ENCODE results near the gene CREM. TPM values are rescaled to one million over a fixed set of nuclear protein-coding genes. Genes with fewer than 3 reads are reported as not detected.

The CREM gene
- total and polyA plus RNA-seq, 3 donors from 2014 or later = 156 to 405 (median 266) TPM

- Histone ChIP-seq H3K4me3 (no peak overlapping the region), H3K36me3 (ENCODE audit: low read depth, missing control alignments) (no peaks in the 10 kb centered on the region), H3K27ac (no peak overlapping the region), H3K9me3 (no peaks in the 10 kb centered on the region), H3K27me3 (no peaks in the 10 kb centered on the region), H3K4me1 (no peaks in the 10 kb centered on the region)
- intact Hi-C loops (cut with DNase I; ENCODE audit: low total_unique reads) = no loop called here
- 94 to 100% methylated on average over 2 of the region's 2 CpGs for WGBS, 2 donors
- TF ChIP-seq POLR2A (IDR thresholded peaks at IDR 0.05) = no peak
- TF ChIP-seq, protein P1, sequence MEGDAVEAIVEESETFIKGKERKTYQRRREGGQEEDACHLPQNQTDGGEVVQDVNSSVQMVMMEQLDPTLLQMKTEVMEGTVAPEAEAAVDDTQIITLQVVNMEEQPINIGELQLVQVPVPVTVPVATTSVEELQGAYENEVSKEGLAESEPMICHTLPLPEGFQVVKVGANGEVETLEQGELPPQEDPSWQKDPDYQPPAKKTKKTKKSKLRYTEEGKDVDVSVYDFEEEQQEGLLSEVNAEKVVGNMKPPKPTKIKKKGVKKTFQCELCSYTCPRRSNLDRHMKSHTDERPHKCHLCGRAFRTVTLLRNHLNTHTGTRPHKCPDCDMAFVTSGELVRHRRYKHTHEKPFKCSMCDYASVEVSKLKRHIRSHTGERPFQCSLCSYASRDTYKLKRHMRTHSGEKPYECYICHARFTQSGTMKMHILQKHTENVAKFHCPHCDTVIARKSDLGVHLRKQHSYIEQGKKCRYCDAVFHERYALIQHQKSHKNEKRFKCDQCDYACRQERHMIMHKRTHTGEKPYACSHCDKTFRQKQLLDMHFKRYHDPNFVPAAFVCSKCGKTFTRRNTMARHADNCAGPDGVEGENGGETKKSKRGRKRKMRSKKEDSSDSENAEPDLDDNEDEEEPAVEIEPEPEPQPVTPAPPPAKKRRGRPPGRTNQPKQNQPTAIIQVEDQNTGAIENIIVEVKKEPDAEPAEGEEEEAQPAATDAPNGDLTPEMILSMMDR (IDR thresholded peaks at IDR 0.05) = no peak
- DNase-seq = no peak
These were observed 35.3 kb downstream of the CREM start for GRCh38 chr10:35161906-35162305.

DNA sequence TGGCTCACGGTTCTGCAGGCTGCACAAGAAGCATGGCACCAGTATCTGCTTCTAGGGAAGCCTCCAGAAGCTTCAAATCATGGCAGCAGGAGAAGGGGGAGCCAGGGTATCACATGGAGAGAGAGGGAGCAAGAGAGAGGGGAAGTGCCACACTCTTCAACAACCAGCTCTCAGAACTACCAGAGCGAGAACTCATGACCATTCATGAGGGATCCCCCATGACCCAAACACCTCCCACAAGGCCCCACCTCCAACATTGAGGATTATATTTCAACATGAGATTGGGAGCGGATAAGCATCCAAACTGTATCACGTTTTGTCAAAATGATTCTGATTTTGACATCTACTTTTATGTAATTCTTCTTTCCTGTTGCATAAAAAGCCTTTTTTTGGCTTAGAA, 38.5 kb downstream of the CREM start:
- Histone ChIP-seq H3K4me1 (no peaks in the 10 kb centered on the region), H3K36me3 (ENCODE audit: low read depth, missing control alignments) (no peaks in the 10 kb centered on the region), H3K27me3 (no peaks in the 10 kb centered on the region), H3K4me3 (no peak overlapping the region), H3K27ac (no peak overlapping the region), H3K9me3 (no peaks in the 10 kb centered on the region)
- no peak for DNase-seq
- WGBS, 2 donors = 87 to 93% methylated on average over 4 of the region's 4 CpGs
- no peak for TF ChIP-seq POLR2A (IDR thresholded peaks at IDR 0.05)
- TF ChIP-seq, protein P1 (IDR thresholded peaks at IDR 0.05) = no peak
- intact Hi-C loops (cut with DNase I; ENCODE audit: low total_unique reads) = no loop called here

DNA sequence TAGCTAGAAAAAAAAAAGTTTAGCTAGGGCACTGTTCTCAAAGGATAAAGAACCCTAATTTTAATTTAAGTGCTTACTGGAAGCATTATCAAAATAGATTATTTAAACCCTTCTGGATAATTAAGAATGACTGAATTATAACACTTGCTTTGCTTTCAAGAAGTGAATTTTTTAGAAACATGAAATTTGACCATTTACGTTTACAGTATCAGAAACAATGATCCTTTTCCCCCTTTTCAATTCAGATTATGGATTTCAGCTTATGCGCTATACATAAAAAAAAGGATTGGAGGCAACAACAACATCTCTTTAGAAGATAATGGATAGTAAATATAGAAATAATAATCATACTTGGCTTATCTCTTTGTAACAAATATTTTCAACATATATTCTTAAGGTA, 39.2 kb downstream of the CREM start:
- Histone ChIP-seq H3K36me3 (ENCODE audit: low read depth, missing control alignments) (no peaks in the 10 kb centered on the region), H3K9me3 (no peaks in the 10 kb centered on the region), H3K4me1 (no peaks in the 10 kb centered on the region), H3K27ac (no peak overlapping the region), H3K27me3 (no peaks in the 10 kb centered on the region), H3K4me3 (no peak overlapping the region)
- no peak for TF ChIP-seq POLR2A (IDR thresholded peaks at IDR 0.05)
- TF ChIP-seq, protein P1 (IDR thresholded peaks at IDR 0.05) = no peak
- DNase-seq = no peak
- 95 to 98% methylated on average over 2 of the region's 2 CpGs for WGBS, 2 donors
- intact Hi-C loops (cut with DNase I; ENCODE audit: low total_unique reads) = no loop called here

DNA sequence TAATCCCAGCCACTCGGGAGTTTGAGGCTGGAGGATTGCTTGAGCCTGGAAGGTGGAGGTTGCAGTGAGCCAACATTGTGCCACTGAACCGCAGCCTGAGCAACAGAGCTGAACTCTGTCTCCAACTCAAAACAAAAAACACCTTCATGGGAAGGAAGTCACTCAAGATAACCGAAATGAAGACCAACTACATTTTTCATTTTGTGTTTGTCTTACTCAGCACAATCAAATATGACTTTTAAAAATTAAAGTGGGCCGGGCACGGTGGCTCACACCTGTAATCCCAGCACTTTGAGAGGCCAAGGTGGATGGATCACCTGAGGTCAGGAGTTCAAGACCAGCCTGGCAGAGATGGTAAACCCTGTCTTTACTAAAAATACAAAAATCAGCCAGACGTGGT, 40.0 kb downstream of the CREM start:
- 93 to 97% methylated on average over 6 of the region's 6 CpGs for WGBS, 2 donors
- intact Hi-C loops (cut with DNase I; ENCODE audit: low total_unique reads) = no loop called here
- no peaks in the 10 kb centered on the region for H3K4me1 ChIP-seq
- no peak for DNase-seq
- no peak overlapping the region for H3K4me3 ChIP-seq
- no peaks in the 10 kb centered on the region for H3K36me3 ChIP-seq (ENCODE audit: low read depth, missing control alignments)
- H3K27me3 ChIP-seq = no peaks in the 10 kb centered on the region
- no peaks in the 10 kb centered on the region for H3K9me3 ChIP-seq
- H3K27ac ChIP-seq = no peak overlapping the region
- TF ChIP-seq POLR2A (IDR thresholded peaks at IDR 0.05) = no peak
- TF ChIP-seq, protein P1 (IDR thresholded peaks at IDR 0.05) = no peak

DNA sequence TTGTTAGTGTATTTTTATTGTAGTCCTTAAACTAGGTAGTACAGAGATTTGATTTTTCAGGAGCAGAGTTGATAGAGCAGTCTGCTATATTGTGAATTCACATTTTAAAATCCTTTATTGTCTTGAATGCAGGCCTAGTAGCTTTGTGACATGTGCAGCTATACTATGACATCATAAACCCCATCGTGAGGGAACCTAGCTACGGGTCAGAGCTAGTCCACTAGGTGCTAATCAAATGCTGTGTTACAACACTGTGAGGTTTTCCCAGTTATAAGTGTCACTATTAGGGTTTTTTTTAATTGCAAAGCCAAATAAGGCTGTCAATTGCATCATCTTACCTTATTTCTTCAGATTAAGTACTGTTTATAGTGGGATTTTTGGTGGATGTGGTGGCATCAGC, 40.7 kb downstream of the CREM start:
- intact Hi-C loops (cut with DNase I; ENCODE audit: low total_unique reads) = no loop called here
- no peak overlapping the region for H3K27ac ChIP-seq

More for the DNA sequence above, 40.7 kb downstream of the CREM start:
- no peak for DNase-seq
- Histone ChIP-seq H3K9me3 (no peaks in the 10 kb centered on the region), H3K4me1 (no peaks in the 10 kb centered on the region), H3K36me3 (ENCODE audit: low read depth, missing control alignments) (no peaks in the 10 kb centered on the region), H3K27me3 (no peaks in the 10 kb centered on the region), H3K4me3 (no peak overlapping the region)
- WGBS, 2 donors = 95 to 99% methylated on average over 2 of the region's 2 CpGs
- TF ChIP-seq, protein P1 (IDR thresholded peaks at IDR 0.05) = no peak
- no peak for TF ChIP-seq POLR2A (IDR thresholded peaks at IDR 0.05)

Data from testis (tissue), 3 donors.